Duodenal mucosa (tissue), 2 donors: ENCODE data around the gene PPP1R37.

Experiments used
- H3K27ac ChIP-seq: one replicate; pipeline ENCODE4 v1.7.0; 2013; ENCODE audit warnings: low read depth, low read length
- H3K27me3 ChIP-seq, 2 donors: one replicate each; pipeline ENCODE4 v1.7.0; 2013; ENCODE audit warnings: low read length in 2 of 2, control low read depth in 1 of 2; ENCODE audit not compliant: insufficient read depth in 2 of 2, control insufficient read depth in 1 of 2
- H3K36me3 ChIP-seq, 2 donors: one replicate each; pipeline ENCODE4 v1.7.0; 2013; ENCODE audit warnings: low read length in 2 of 2, control low read depth in 1 of 2; ENCODE audit not compliant: insufficient read depth in 2 of 2, control insufficient read depth in 1 of 2
- H3K4me1 ChIP-seq, 2 donors: one replicate each; pipeline ENCODE4 v1.7.0; 2013; ENCODE audit warnings: low read length in 2 of 2, control low read depth in 1 of 2; ENCODE audit not compliant: insufficient read depth in 2 of 2, control insufficient read depth in 1 of 2
- H3K4me3 ChIP-seq, 2 donors: one replicate each; pipeline ENCODE4 v1.7.0; 2013; ENCODE audit warnings: low read length in 2 of 2, low read depth in 1 of 2
- H3K9ac ChIP-seq, 2 donors: one replicate each; pipeline ENCODE4 v1.7.0; 2013; ENCODE audit warnings: low read length in 2 of 2, low read depth in 1 of 2
- H3K9me3 ChIP-seq, 2 donors: one replicate each; pipeline ENCODE4 v1.7.0; 2013; ENCODE audit warnings: low read length in 2 of 2, control low read depth in 1 of 2; ENCODE audit not compliant: control insufficient read depth in 1 of 2

The PPP1R37 gene

DNA sequence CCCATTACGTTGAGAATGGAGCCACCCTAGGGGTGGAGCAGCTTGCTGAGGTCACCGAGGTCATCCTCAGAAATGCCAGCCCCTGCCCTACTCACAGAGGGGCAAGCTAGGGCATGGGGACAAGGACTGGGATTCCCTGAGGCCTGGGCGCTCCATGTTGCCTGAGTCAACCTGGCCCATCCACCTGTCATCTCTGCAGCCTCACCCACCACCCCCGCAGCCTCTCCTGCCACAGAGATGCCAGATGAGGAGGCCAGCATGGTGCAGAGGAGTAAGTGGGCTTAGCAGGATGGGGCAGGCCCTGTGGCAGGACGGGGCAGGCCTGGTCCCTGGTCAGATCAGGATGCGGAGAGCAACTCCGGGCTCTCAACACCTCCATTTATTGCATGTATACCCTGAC lies 58.3 kb downstream of the PPP1R37 start:
- no peak overlapping the region for H3K4me3 ChIP-seq
- H3K4me1 ChIP-seq, result peaks cover 14 to 28% of the 10 kb centered on the region in 2 donors
- H3K27me3 ChIP-seq, result peaks cover 32 to 33% of the 10 kb centered on the region in 2 donors
- no peaks in the 10 kb centered on the region for H3K9me3 ChIP-seq
- H3K9ac ChIP-seq, result no peak overlapping the region
- no peak overlapping the region for H3K27ac ChIP-seq
- H3K36me3 ChIP-seq, result peaks cover 0 to 10% of the 10 kb centered on the region in 2 donors

DNA sequence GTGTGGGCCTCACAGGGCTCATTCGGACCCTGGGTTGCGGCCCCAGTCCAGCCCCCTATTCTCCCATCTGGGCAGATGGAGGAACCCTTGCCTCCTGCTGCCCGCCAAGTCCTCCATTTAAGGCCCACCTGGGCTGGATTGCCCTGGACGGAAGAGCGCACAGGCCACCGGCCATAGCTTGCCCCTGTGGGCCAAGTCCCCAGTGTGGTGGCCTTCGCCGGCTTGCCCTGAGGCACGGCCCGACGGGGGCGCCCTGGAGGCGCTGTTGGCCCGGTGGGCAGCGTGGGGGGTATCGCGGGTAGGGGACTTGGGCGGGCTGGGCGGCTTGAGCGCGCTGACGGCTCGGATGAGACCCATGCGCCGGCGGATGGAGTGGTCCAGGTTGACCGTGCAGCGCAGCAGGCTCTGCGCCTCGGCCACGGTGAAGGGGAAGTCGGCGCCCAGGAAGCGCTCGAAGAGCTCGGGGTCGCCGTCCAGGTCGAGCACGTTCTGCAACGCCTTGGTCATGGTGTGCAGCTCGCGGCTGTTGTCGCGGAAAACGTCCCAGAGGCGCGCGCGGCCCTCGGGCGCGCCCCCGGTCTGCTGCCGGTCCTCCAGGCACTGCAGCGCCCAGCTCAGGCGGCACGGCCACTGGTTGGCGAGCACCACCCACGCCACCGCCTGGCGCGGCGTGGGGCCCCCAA lies 59.0 kb downstream of the PPP1R37 start:
- no peak overlapping the region for H3K9ac ChIP-seq
- H3K9me3 ChIP-seq, result no peaks in the 10 kb centered on the region
- no peak overlapping the region for H3K27ac ChIP-seq
- peaks cover 32 to 33% of the 10 kb centered on the region in 2 donors for H3K27me3 ChIP-seq
- H3K4me3 ChIP-seq, result peak overlapping the region; percentile 8 to 68
- H3K36me3 ChIP-seq, result peaks cover 0 to 3% of the 10 kb centered on the region in 2 donors
- H3K4me1 ChIP-seq, result peaks cover 14 to 28% of the 10 kb centered on the region in 2 donors

DNA sequence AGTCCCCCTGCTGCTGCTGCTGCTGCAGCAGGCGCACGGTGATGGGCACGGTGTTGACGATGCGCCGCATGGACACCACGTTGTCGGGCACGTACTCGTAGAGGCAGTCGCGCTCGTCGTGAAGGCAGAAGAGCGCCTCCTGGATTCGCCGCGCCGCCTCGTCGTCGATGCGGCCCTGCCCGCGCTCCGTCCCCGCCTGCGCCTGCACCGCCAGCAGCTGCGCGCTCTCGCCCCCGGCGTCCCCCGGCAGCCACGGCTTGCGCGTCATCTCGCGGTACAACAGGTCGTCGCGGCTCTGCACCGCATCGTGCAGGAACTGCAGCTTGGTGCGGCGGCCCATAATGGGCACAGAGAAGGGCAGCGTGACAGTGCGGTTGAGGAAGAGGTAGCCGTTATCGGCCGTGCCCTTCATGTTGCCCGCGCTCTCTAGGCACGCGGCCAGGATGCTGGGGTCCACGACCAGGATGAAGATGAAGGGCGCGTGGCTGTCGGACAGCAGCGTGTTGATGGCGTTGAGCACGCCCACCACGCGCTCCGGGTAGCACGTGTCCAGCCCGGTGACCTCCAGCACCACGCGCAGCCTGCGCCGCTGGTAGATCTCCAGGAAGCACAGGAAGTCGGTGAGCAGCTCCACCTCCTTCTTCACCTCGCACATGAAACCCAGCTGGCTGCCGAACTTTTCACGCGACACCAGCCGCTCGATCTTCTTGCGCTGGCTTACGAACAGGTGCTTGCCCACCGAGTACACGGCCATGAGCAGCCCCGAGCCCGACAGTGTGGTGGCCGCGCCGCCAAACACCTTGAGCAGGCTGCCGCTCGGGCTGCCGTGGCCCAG lies 59.7 kb downstream of the PPP1R37 start:
- Histone ChIP-seq H3K9me3 (no peaks in the 10 kb centered on the region), H3K4me3 (peak overlapping the region; percentile 55 to 68), H3K9ac (peak overlapping the region in 1 of 2 donors; percentile 32), H3K36me3 (no peaks in the 10 kb centered on the region), H3K4me1 (peaks cover 14 to 28% of the 10 kb centered on the region in 2 donors), H3K27ac (no peak overlapping the region), H3K27me3 (peaks cover 32 to 33% of the 10 kb centered on the region in 2 donors)

DNA sequence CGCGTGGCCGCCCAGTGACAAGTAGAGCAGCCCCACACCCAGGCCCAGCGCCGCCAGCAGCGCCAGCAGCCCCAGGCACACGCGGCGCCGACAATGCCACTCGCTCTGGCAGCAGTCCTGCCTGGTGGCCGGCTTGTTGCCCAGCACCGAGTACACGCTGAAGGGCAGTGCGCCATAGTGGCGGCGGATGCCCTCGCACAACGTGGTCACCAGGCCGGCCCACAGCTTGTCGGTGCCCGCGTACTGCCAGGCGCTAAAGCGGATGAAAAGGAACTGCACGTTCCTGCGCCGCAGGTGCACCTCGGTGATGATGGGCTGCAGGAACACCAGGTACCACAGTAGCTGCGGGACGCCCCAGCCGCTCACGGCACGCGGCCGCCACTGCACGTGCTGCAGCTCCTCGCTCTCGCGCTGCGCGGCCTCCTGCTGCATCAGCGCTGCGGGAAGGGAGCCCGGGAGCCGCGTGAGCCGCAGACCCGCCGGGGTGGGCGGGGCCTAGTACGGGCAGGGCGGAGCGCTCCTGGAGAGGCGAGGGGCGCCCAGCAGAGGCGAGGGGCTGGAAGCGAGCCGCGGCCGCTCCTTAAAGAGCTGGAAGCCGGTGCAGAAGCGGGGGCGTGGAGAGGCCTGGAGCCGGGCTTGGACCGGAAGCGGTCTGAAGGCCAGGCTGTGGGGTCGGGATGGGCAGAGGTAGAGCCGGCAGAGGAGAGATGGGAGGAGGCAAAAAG lies 60.5 kb downstream of the PPP1R37 start:
- Histone ChIP-seq H3K9ac (peak overlapping the region in 1 of 2 donors; percentile 32), H3K27me3 (peaks cover 32 to 37% of the 10 kb centered on the region in 2 donors), H3K27ac (no peak overlapping the region), H3K36me3 (no peaks in the 10 kb centered on the region), H3K4me3 (peak overlapping the region; percentile 55 to 68), H3K4me1 (peaks cover 20 to 35% of the 10 kb centered on the region in 2 donors), H3K9me3 (no peaks in the 10 kb centered on the region)

DNA sequence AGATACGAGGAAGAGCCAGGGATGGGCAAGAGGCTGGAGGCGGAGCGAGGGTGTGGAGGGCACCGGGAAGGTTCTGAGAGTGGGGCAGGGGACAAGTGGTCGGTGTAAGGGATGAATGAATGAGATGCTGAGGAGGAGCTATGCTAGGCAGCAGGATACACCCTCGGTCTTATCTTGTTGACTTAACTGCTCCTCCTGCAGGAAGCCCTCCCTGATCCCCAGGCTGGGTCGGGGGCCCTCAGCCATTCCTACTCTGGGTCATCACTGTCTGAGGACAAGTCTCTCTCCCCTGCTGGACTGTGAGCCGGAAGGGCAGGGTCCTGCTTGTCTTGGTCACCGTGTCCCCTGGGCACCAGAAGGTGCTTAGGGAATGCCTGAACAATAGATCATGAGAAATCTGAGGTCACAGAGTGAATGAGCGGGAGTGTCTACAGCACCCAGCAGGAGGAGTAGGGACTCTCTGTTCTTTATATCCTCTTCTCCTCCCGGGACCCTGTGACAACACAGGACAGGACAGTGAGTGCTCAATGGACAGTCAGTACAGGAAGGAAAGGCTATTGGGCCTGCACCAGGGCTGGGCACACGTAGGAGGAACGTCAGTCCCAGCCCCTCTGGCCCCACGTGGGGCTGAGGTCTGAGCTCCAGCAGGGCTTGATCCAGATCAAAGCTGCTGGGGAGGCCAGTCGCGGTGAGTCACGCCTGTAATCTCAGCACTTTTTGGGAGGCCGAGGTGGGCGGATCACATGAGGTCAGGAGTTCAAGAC lies 61.3 kb downstream of the PPP1R37 start:
- Histone ChIP-seq H3K27me3 (peaks cover 32 to 39% of the 10 kb centered on the region in 2 donors), H3K27ac (no peak overlapping the region), H3K9ac (no peak overlapping the region), H3K9me3 (no peaks in the 10 kb centered on the region), H3K4me3 (peak overlapping the region; percentile 55 to 68), H3K4me1 (peaks cover 21 to 36% of the 10 kb centered on the region in 2 donors), H3K36me3 (no peaks in the 10 kb centered on the region)

DNA sequence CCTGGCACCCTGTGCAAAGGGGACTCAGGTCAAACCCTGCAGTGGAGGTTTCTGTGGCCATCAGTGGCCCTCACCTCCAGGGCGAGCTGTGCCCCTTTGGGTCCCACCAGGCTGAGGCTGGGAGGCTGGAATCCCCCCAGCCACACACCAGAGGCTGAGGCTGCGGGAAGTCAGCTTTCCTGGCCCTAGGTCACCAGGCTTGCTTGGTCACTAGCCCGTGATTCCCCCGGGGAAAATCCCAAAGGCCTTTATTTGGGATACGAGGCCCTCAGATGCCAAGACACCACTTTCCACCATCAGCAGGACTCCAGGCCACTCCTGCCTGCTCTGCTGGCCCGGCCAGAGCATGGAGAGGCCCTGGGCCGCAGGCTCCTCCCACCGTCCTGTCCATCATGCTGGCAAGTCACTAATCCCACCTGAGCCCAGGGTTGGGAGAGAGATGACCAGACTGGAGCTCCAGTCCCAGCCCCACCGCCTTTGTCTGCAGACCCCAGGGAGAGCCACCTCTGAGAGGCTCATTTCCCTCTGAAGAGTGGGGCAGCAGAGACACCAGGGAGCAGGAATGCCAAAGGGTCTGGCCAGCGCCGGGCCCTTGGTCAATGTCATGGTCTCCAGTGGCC lies 63.1 kb downstream of the PPP1R37 start:
- no peaks in the 10 kb centered on the region for H3K9me3 ChIP-seq
- peaks cover 44 to 47% of the 10 kb centered on the region in 2 donors for H3K27me3 ChIP-seq
- no peaks in the 10 kb centered on the region for H3K36me3 ChIP-seq
- peaks cover 21 to 41% of the 10 kb centered on the region in 2 donors for H3K4me1 ChIP-seq
- H3K27ac ChIP-seq, result no peak overlapping the region
- H3K4me3 ChIP-seq, result no peak overlapping the region
- H3K9ac ChIP-seq, result no peak overlapping the region

DNA sequence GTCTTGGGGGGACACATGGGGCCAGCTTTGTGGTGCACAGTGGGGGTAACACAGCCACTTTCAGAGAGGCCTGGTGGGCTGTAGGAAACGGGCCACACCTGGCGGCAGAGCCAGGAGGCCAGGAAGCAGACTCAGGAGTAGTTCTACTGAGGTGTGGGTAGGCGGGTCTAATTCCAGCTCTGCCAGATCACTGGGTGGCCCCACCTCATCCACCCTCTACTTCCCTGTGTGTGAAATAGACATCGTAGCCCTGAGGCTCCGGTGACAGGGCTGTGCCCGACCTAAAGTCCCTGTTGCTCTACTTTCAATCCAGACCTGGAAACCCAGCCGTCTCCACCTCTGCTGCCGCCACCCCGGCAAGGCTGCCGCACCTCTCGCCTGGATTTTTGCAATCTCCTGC lies 63.8 kb downstream of the PPP1R37 start:
- Histone ChIP-seq H3K4me1 (peaks cover 21 to 44% of the 10 kb centered on the region in 2 donors), H3K27me3 (peaks cover 41 to 46% of the 10 kb centered on the region in 2 donors), H3K36me3 (no peaks in the 10 kb centered on the region), H3K27ac (no peak overlapping the region), H3K9ac (no peak overlapping the region), H3K4me3 (no peak overlapping the region), H3K9me3 (no peaks in the 10 kb centered on the region)

DNA sequence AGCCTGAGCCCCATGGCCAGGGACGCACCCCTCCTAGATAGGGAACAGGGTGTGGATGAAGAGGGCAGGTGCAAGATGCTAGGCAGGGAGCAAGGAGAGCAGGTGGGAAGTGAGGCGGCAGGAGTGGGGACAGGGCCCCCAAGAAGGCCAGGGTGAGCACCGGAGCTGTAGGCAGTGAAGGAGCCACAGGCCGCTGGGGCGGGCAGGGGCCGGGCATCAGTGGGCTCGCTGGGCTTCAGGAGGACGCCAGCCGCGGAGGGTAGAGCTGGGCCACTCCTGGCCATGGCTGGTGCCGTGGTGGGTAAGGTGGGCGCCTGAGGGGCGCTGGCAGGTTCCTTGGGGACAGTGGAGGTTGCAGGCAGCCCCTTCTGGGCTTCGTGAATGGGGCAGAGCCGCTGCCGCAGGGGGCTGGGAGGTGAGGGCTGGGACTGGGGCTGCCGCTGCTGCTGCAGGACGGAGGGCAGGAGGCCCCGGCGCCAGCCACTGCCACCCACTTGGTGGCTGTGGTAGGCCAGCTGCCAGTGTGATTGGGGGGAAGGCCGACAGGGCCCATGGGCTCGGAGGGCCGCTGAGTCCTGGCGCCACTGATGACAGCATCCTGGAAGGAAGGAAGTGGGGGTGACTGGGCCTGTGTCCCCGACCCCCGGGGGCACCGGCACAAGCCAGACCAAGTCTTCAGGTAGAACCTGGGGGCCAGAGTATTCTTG lies 65.7 kb downstream of the PPP1R37 start:
- H3K36me3 ChIP-seq, result no peaks in the 10 kb centered on the region
- peaks cover 26 to 30% of the 10 kb centered on the region in 2 donors for H3K27me3 ChIP-seq
- peaks cover 12 to 25% of the 10 kb centered on the region in 2 donors for H3K4me1 ChIP-seq
- no peak overlapping the region for H3K4me3 ChIP-seq
- H3K9me3 ChIP-seq, result no peaks in the 10 kb centered on the region
- no peak overlapping the region for H3K9ac ChIP-seq
- no peak overlapping the region for H3K27ac ChIP-seq
